ENCODE data around the gene TMEM150A.

DNA sequence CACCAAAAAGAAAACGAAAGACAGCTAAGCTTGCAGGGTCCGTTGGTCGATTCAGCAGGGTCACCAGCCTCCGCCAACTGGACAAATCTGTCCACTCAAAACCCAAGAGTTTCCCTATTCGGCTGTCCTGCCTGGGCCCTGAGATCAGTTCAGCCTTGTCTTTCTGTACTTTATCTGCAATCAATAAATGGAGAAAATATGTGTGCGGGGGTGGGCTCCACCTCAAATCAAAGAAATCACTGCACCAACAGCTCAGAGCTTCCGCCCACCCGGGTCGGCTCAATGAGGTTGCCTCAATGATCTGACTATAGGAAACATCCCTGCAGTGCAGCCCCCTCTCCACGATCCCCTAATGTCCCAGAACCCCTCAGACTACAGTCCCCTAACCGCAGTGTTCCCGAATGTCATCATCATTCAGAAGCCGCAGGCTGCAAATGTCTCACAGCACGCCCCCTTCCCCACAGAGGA is 41.7 kb downstream of the TMEM150A start:
- TF ChIP-seq, protein P1, sequence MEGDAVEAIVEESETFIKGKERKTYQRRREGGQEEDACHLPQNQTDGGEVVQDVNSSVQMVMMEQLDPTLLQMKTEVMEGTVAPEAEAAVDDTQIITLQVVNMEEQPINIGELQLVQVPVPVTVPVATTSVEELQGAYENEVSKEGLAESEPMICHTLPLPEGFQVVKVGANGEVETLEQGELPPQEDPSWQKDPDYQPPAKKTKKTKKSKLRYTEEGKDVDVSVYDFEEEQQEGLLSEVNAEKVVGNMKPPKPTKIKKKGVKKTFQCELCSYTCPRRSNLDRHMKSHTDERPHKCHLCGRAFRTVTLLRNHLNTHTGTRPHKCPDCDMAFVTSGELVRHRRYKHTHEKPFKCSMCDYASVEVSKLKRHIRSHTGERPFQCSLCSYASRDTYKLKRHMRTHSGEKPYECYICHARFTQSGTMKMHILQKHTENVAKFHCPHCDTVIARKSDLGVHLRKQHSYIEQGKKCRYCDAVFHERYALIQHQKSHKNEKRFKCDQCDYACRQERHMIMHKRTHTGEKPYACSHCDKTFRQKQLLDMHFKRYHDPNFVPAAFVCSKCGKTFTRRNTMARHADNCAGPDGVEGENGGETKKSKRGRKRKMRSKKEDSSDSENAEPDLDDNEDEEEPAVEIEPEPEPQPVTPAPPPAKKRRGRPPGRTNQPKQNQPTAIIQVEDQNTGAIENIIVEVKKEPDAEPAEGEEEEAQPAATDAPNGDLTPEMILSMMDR (IDR thresholded peaks at IDR 0.05), result no peak
- no peak for TF ChIP-seq POLR2A (IDR thresholded peaks at IDR 0.05)

All from tibial nerve (tissue), 3 donors.